Activated CD8-positive, alpha-beta memory T cell treated with anti-CD3 and anti-CD28 coated beads, Interleukin-2, amount 10 ng/mL, durations not matched to agents 7 days and 5 days (primary cell): ENCODE measurements around the gene PLEKHA1. TPM values are rescaled to one million over a fixed set of nuclear protein-coding genes. Genes with fewer than 3 reads are reported as not detected.

Experiments
- ATAC-seq: fragments of 150-1000 bp; cut with Tn5 transposase; one replicate; pipeline ENCODE4 v1.10.0; 2021; ENCODE audit warnings: moderate library complexity
- CTCF ChIA-PET: fragments of 350-600 bp; sonication (Branson Sonifier 250); formaldehyde crosslinking; loops from one replicate; lab custom pipeline; 2021; ENCODE audit warnings: antibody characterized with exemption; lab: Charles Lee
- DNase-seq: peaks from one replicate; pipeline ENCODE4 v3.0.0-alpha.2; 2020
- H3K27ac Mint-ChIP-seq: one replicate; pipeline ENCODE4 v1.8.0; 2021; ENCODE audit warnings: mild to moderate bottlenecking, mixed read lengths
- H3K27me3 Mint-ChIP-seq: one replicate; pipeline ENCODE4 v1.8.0; 2021; ENCODE audit warnings: mixed read lengths
- H3K36me3 Mint-ChIP-seq: one replicate; pipeline ENCODE4 v1.8.0; 2021; ENCODE audit warnings: mild to moderate bottlenecking, mixed read lengths
- H3K4me1 Mint-ChIP-seq: one replicate; pipeline ENCODE4 v1.8.0; 2021; ENCODE audit warnings: mixed read lengths
- H3K4me3 Mint-ChIP-seq: one replicate; pipeline ENCODE4 v1.8.0; 2021; ENCODE audit warnings: mild to moderate bottlenecking, moderate library complexity, mixed read lengths
- H3K9me3 Mint-ChIP-seq: one replicate; pipeline ENCODE4 v1.8.0; 2022; ENCODE audit warnings: low read depth, mixed read lengths
- total RNA-seq, 2 experiments: library from RNA; stranded (reverse); gene quantifications; one replicate each; pipeline ENCODE4 v1.2.3, GENCODE V29; 2021

Gene PLEKHA1
- total RNA-seq, 2 experiments from 2014 or later: 5.3 to 7.2 TPM

- Mint-ChIP-seq H3K4me1 (no peaks in the 10 kb centered on the region), H3K9me3 (no peaks in the 10 kb centered on the region), H3K27me3 (peaks cover 16% of the 10 kb centered on the region), H3K27ac (no peak overlapping the region), H3K36me3 (no peaks in the 10 kb centered on the region), H3K4me3 (no peak overlapping the region)
- CTCF ChIA-PET: interaction anchor here (1.4 kb wide), 1 partner anchor 52 kb away, joined by 3 read pairs; no protein-coding TSS in a partner anchor
- no peak for DNase-seq
- no peak for ATAC-seq
Observed at GRCh38 chr10:122350893-122351292, 23.6 kb upstream of the PLEKHA1 start.

- Mint-ChIP-seq H3K9me3 (no peaks in the 10 kb centered on the region), H3K4me1 (no peaks in the 10 kb centered on the region), H3K4me3 (no peak overlapping the region), H3K36me3 (no peaks in the 10 kb centered on the region), H3K27ac (no peak overlapping the region), H3K27me3 (peaks cover 19% of the 10 kb centered on the region)
- DNase-seq: no peak
- ATAC-seq: no peak
- CTCF ChIA-PET: interaction anchor here (1.9 kb wide), 1 partner anchor 54 kb away, joined by 4 read pairs; no protein-coding TSS in a partner anchor
Observed at GRCh38 chr10:122352817-122353525, 21.5 kb upstream of the PLEKHA1 start.

GRCh38 chr10:122354383-122354782, 20.1 kb upstream of the PLEKHA1 start:
- Mint-ChIP-seq H3K4me3 (no peak overlapping the region), H3K9me3 (no peaks in the 10 kb centered on the region), H3K4me1 (no peaks in the 10 kb centered on the region), H3K27me3 (peaks cover 28% of the 10 kb centered on the region), H3K27ac (no peak overlapping the region), H3K36me3 (no peaks in the 10 kb centered on the region)
- CTCF ChIA-PET: no interaction called here
- ATAC-seq (no peak), DNase-seq (no peak)

- no peak overlapping the region for H3K27ac Mint-ChIP-seq
- ATAC-seq: no peak
Observed at GRCh38 chr10:122357685-122358084, 16.8 kb upstream of the PLEKHA1 start.

GRCh38 chr10:122359621-122360020, 14.9 kb upstream of the PLEKHA1 start:
- no peak overlapping the region for H3K4me3 Mint-ChIP-seq
- CTCF ChIA-PET: interaction anchor here (1.0 kb wide), 1 partner anchor 15 kb away, joined by 5 read pairs; the partner anchor contains the start of gene PLEKHA1
- no peaks in the 10 kb centered on the region for H3K36me3 Mint-ChIP-seq
- DNase-seq (no peak), ATAC-seq (no peak)
- H3K9me3 Mint-ChIP-seq: no peaks in the 10 kb centered on the region
- H3K27ac Mint-ChIP-seq: no peak overlapping the region
- H3K27me3 Mint-ChIP-seq: peaks cover 23% of the 10 kb centered on the region
- peaks cover 6% of the 10 kb centered on the region for H3K4me1 Mint-ChIP-seq

More at GRCh38 chr10:122357685-122358084, 16.8 kb upstream of the PLEKHA1 start:
- no peak overlapping the region for H3K4me3 Mint-ChIP-seq
- CTCF ChIA-PET: interaction anchor here (1.2 kb wide), 1 partner anchor 15 kb away, joined by 3 read pairs; no protein-coding TSS in a partner anchor
- H3K36me3 Mint-ChIP-seq: no peaks in the 10 kb centered on the region
- no peak for DNase-seq
- peaks cover 22% of the 10 kb centered on the region for H3K27me3 Mint-ChIP-seq
- peaks cover 3% of the 10 kb centered on the region for H3K4me1 Mint-ChIP-seq
- H3K9me3 Mint-ChIP-seq: no peaks in the 10 kb centered on the region

- H3K27me3 Mint-ChIP-seq: peaks cover 22% of the 10 kb centered on the region
- CTCF ChIA-PET: no interaction called here
- DNase-seq (no peak), ATAC-seq (no peak)
- no peak overlapping the region for H3K27ac Mint-ChIP-seq
- H3K36me3 Mint-ChIP-seq: no peaks in the 10 kb centered on the region
- H3K4me3 Mint-ChIP-seq: no peak overlapping the region
- peaks cover 6% of the 10 kb centered on the region for H3K4me1 Mint-ChIP-seq
- no peaks in the 10 kb centered on the region for H3K9me3 Mint-ChIP-seq
Observed at GRCh38 chr10:122361046-122361445, 13.5 kb upstream of the PLEKHA1 start.

- CTCF ChIA-PET: no interaction called here
- Mint-ChIP-seq H3K36me3 (no peaks in the 10 kb centered on the region), H3K27ac (no peak overlapping the region), H3K27me3 (peaks cover 26% of the 10 kb centered on the region), H3K4me3 (no peak overlapping the region), H3K9me3 (no peaks in the 10 kb centered on the region), H3K4me1 (peaks cover 6% of the 10 kb centered on the region)
- no peak for DNase-seq
- ATAC-seq: no peak
Observed at GRCh38 chr10:122362031-122362592, 12.4 kb upstream of the PLEKHA1 start.

- no peak overlapping the region for H3K4me3 Mint-ChIP-seq
- CTCF ChIA-PET: no interaction called here
- DNase-seq: peak; percentile 51
- peaks cover 6% of the 10 kb centered on the region for H3K4me1 Mint-ChIP-seq
- no peak overlapping the region for H3K27ac Mint-ChIP-seq
- peak; percentile 16 for ATAC-seq
- peaks cover 28% of the 10 kb centered on the region for H3K27me3 Mint-ChIP-seq
- H3K36me3 Mint-ChIP-seq: no peaks in the 10 kb centered on the region
- no peaks in the 10 kb centered on the region for H3K9me3 Mint-ChIP-seq
Observed at GRCh38 chr10:122362621-122363020, 11.9 kb upstream of the PLEKHA1 start.

- Mint-ChIP-seq H3K27me3 (peaks cover 31% of the 10 kb centered on the region), H3K36me3 (no peaks in the 10 kb centered on the region), H3K4me3 (no peak overlapping the region), H3K4me1 (peaks cover 6% of the 10 kb centered on the region), H3K27ac (no peak overlapping the region), H3K9me3 (no peaks in the 10 kb centered on the region)
- DNase-seq: no peak
- CTCF ChIA-PET: no interaction called here
- no peak for ATAC-seq
Observed at GRCh38 chr10:122363311-122363710, 11.2 kb upstream of the PLEKHA1 start.

- Mint-ChIP-seq H3K36me3 (no peaks in the 10 kb centered on the region), H3K9me3 (no peaks in the 10 kb centered on the region), H3K4me1 (peaks cover 6% of the 10 kb centered on the region), H3K27me3 (peaks cover 31% of the 10 kb centered on the region), H3K27ac (no peak overlapping the region), H3K4me3 (no peak overlapping the region)
- ATAC-seq (no peak), DNase-seq (no peak)
- CTCF ChIA-PET: no interaction called here
Observed at GRCh38 chr10:122363722-122364463, 10.6 kb upstream of the PLEKHA1 start.

GRCh38 chr10:122368502-122369254, 5.8 kb upstream of the PLEKHA1 start:
- no peak overlapping the region for H3K27ac Mint-ChIP-seq

GRCh38 chr10:122373108-122373507, 1.4 kb upstream of the PLEKHA1 start:
- peaks cover 62% of the 10 kb centered on the region for H3K27me3 Mint-ChIP-seq
- H3K27ac Mint-ChIP-seq: no peak overlapping the region

More at GRCh38 chr10:122368502-122369254, 5.8 kb upstream of the PLEKHA1 start:
- DNase-seq: no peak
- CTCF ChIA-PET: interaction anchor here (1.4 kb wide), 1 partner anchor 66 kb away, joined by 4 read pairs; no protein-coding TSS in a partner anchor
- H3K27me3 Mint-ChIP-seq: peaks cover 71% of the 10 kb centered on the region
- no peaks in the 10 kb centered on the region for H3K9me3 Mint-ChIP-seq
- H3K4me3 Mint-ChIP-seq: no peak overlapping the region
- peaks cover 3% of the 10 kb centered on the region for H3K4me1 Mint-ChIP-seq
- no peaks in the 10 kb centered on the region for H3K36me3 Mint-ChIP-seq
- no peak for ATAC-seq

More at GRCh38 chr10:122373108-122373507, 1.4 kb upstream of the PLEKHA1 start:
- Mint-ChIP-seq H3K4me3 (no peak overlapping the region), H3K4me1 (peaks cover 22% of the 10 kb centered on the region), H3K36me3 (no peaks in the 10 kb centered on the region), H3K9me3 (no peaks in the 10 kb centered on the region)
- CTCF ChIA-PET: interaction anchor here (2.0 to 3.1 kb wide), 2 partner anchors 61 to 74 kb away, joined by 6 to 17 read pairs; no protein-coding TSS in a partner anchor
- DNase-seq: no peak
- no peak for ATAC-seq
